IMR-90 (cell line): Measurements from ENCODE around the gene SLC46A2.

ENCODE experiments used
- BHLHE40 ChIP-seq: fragments of 150-350 bp; IDR thresholded peaks from 2 replicates; pipeline ENCODE4 v1.6.1; 2016; ENCODE audit warnings: mild to moderate bottlenecking, low read depth, low read length
- CEBPB ChIP-seq: IDR thresholded peaks from 2 replicates; pipeline ENCODE4 v1.6.1; 2012; ENCODE audit warnings: low read depth, low read length, improper control_type of control experiment
- CHD1 ChIP-seq: IDR thresholded peaks from 2 replicates; pipeline ENCODE4 v1.6.1; 2012; ENCODE audit warnings: low read depth, low read length, improper control_type of control experiment
- CTCF ChIP-seq: conservative IDR thresholded peaks from 2 replicates; pipeline ENCODE4 v1.5.1; 2012; ENCODE audit warnings: mild to moderate bottlenecking, low read depth, low read length, improper control_type of control experiment
- MAZ ChIP-seq: IDR thresholded peaks from 2 replicates; pipeline ENCODE4 v1.6.1; 2012; ENCODE audit warnings: low read depth, mild to moderate bottlenecking, low read length, improper control_type of control experiment, moderate library complexity, borderline replicate concordance
- MXI1 ChIP-seq: IDR thresholded peaks from 2 replicates; pipeline ENCODE4 v1.6.1; 2012; ENCODE audit warnings: low read depth, mild to moderate bottlenecking, low read length, moderate library complexity, borderline replicate concordance
- POLR2A ChIP-seq: IDR thresholded peaks from 2 replicates; pipeline ENCODE4 v1.6.1; 2012; ENCODE audit warnings: mild to moderate bottlenecking, low read depth, low read length
- RAD21 ChIP-seq: IDR thresholded peaks from 2 replicates; pipeline ENCODE4 v1.6.1; 2012; ENCODE audit warnings: low read length, improper control_type of control experiment
- RCOR1 ChIP-seq: IDR thresholded peaks from 2 replicates; pipeline ENCODE4 v1.6.1; 2012; ENCODE audit warnings: mild to moderate bottlenecking, low read length, improper control_type of control experiment; ENCODE audit not compliant: insufficient replicate concordance
- RFX5 ChIP-seq: IDR thresholded peaks from 2 replicates; pipeline ENCODE4 v1.8.0; 2012; ENCODE audit warnings: low read depth, mild to moderate bottlenecking, low read length, moderate library complexity
- SMC3 ChIP-seq: fragments of 150-350 bp; IDR thresholded peaks from 2 replicates; pipeline ENCODE4 v1.6.1; 2016; ENCODE audit warnings: low read depth, mild to moderate bottlenecking, antibody characterized with exemption, low read length, moderate library complexity

- TF ChIP-seq CEBPB: no peak
- TF ChIP-seq POLR2A: no peak
- no peak for TF ChIP-seq CTCF
- TF ChIP-seq MAZ: no peak
- TF ChIP-seq SMC3: no peak
- TF ChIP-seq MXI1: no peak
- TF ChIP-seq RFX5: no peak
- TF ChIP-seq BHLHE40: no peak
- no peak for TF ChIP-seq RAD21
- no peak for TF ChIP-seq CHD1
- no peak for TF ChIP-seq RCOR1
Measured at GRCh38 chr9:112911736-112912135, 21.1 kb upstream of the SLC46A2 start.
